Measurements from ENCODE around the gene DLK1.

DLK1 gene

GRCh38 chr14:100708425-100709288 is 18.0 kb upstream of the DLK1 start:
- TF ChIP-seq CTCF (IDR thresholded peaks at IDR 0.05; ENCODE audit: low read depth, low read length), result no peak
- H3K4me3 ChIP-seq (ENCODE audit: low read depth, low read length), result no peak overlapping the region

GRCh38 chr14:100709289-100710284 is 17.1 kb upstream of the DLK1 start:
- peak; percentile 36; the same call in 1 of the 2 replicates for TF ChIP-seq CTCF (IDR thresholded peaks at IDR 0.05; ENCODE audit: low read depth, low read length)
- no peak overlapping the region for H3K4me3 ChIP-seq (ENCODE audit: low read depth, low read length)

- no peak for TF ChIP-seq CTCF (IDR thresholded peaks at IDR 0.05; ENCODE audit: low read depth, low read length)
- no peak overlapping the region for H3K4me3 ChIP-seq (ENCODE audit: low read depth, low read length)
Measured at GRCh38 chr14:100710391-100710790, 16.3 kb upstream of the DLK1 start.

GRCh38 chr14:100710826-100711462 is 15.7 kb upstream of the DLK1 start:
- TF ChIP-seq CTCF (IDR thresholded peaks at IDR 0.05; ENCODE audit: low read depth, low read length), result no peak
- H3K4me3 ChIP-seq (ENCODE audit: low read depth, low read length), result no peak overlapping the region

GRCh38 chr14:100711493-100711892 is 15.2 kb upstream of the DLK1 start:
- no peak overlapping the region for H3K4me3 ChIP-seq (ENCODE audit: low read depth, low read length)
- TF ChIP-seq CTCF (IDR thresholded peaks at IDR 0.05; ENCODE audit: low read depth, low read length), result no peak

- no peak overlapping the region for H3K4me3 ChIP-seq (ENCODE audit: low read depth, low read length)
- TF ChIP-seq CTCF (IDR thresholded peaks at IDR 0.05; ENCODE audit: low read depth, low read length), result no peak
Measured at GRCh38 chr14:100712490-100712889, 14.2 kb upstream of the DLK1 start.

Data from WI38 (cell line).